GM12878 (cell line): Measurements from ENCODE around the gene CTSA. TPM values are rescaled to one million over a fixed set of nuclear protein-coding genes. Genes with fewer than 3 reads are reported as not detected.

ENCODE experiments used
- ATAC-seq: fragments of 200-7000 bp; cut with Tn5 transposase; 3 replicates; pipeline ENCODE4 v1.9.1; 2020; ENCODE audit warnings: mild to moderate bottlenecking, moderate library complexity
- BruUV-seq: library from RNA; stranded (reverse); fragments of 400-500 nt; replicated peaks from 2 replicates; lab custom pipeline; 2021; lab: Mats Ljungman, UMichigan
- CTCF ChIA-PET: fragments of 300-600 bp; sonication (Branson Sonifier 250); formaldehyde crosslinking; extraction: SDS; loops from one replicate; lab custom pipeline; 2021; ENCODE audit warnings: inconsistent platforms; lab: Yijun Ruan, JAX
- POLR2A ChIA-PET: fragments of 350-600 bp; formaldehyde crosslinking; extraction: SDS; loops from one replicate; lab custom pipeline; 2021; ENCODE audit warnings: inconsistent platforms; lab: Charles Lee
- RAD21 ChIA-PET: fragments of 300-600 bp; sonication (Branson Sonifier 250); formaldehyde crosslinking; loops from one replicate; lab custom pipeline; 2023; ENCODE audit warnings: antibody characterized with exemption; ENCODE audit not compliant: unreplicated experiment; lab: Charles Lee
- SMC1A ChIA-PET: fragments of 300-600 bp; sonication (Branson Sonifier 250); formaldehyde crosslinking; loops from one replicate; lab custom pipeline; 2023; ENCODE audit not compliant: unreplicated experiment, uncharacterized antibody; lab: Charles Lee
- DNase-seq: peaks from one replicate; pipeline ENCODE4 v3.0.0-alpha.2; 2011; ENCODE audit warnings: low read depth, low spot score
- FAIRE-seq: peaks from 3 replicates; lab custom pipeline; 2011; peaks lifted over from hg19 to GRCh38; lab: Jason Lieb, UNC
- H2AFZ ChIP-seq: 2 replicates; pipeline ENCODE4 v1.6.0; 2011; ENCODE audit warnings: low read depth, low read length, control low read depth; ENCODE audit not compliant: control insufficient read depth
- H3K27ac ChIP-seq: 2 replicates; pipeline ENCODE4 v1.5.1; 2011; ENCODE audit warnings: control low read depth; ENCODE audit not compliant: control insufficient read depth, insufficient read depth
- H3K27me3 ChIP-seq, 2 experiments: replicated peaks in 1 of 2; 2 replicates each; pipeline versions ENCODE4 v1.6.0 to v1.6.1; 2011; ENCODE audit warnings: low read length in 1 of 2; ENCODE audit not compliant: control insufficient read depth in 2 of 2, insufficient read depth in 2 of 2
- H3K36me3 ChIP-seq, 2 experiments: 2 replicates each; pipeline ENCODE4 v1.5.1; 2011; ENCODE audit warnings: low read length in 1 of 2; ENCODE audit not compliant: control insufficient read depth in 2 of 2, insufficient read depth in 2 of 2
- H3K4me1 ChIP-seq: 2 replicates; pipeline ENCODE4 v1.6.1; 2011; ENCODE audit warnings: mild to moderate bottlenecking, low read length, moderate library complexity, mixed read lengths; ENCODE audit not compliant: control insufficient read depth, insufficient read depth
- H3K4me2 ChIP-seq: 2 replicates; pipeline ENCODE4 v1.6.0; 2011; ENCODE audit warnings: control low read depth; ENCODE audit not compliant: control insufficient read depth, insufficient read depth
- H3K4me3 ChIP-seq: fragments of 200-600 bp; sonication (generic); 2 replicates; pipeline ENCODE4 v1.5.1; 2016
- H3K79me2 ChIP-seq: 2 replicates; pipeline ENCODE4 v1.6.0; 2011; ENCODE audit warnings: low read length; ENCODE audit not compliant: control insufficient read depth, insufficient read depth
- H3K9ac ChIP-seq: 2 replicates; pipeline ENCODE4 v1.8.0; 2011; ENCODE audit warnings: low read length, control low read depth, mixed read lengths; ENCODE audit not compliant: control insufficient read depth, insufficient read depth
- H3K9me3 ChIP-seq: replicated peaks from 3 replicates; pipeline ENCODE4 v1.5.1; 2011; ENCODE audit warnings: mild to moderate bottlenecking, low read length; ENCODE audit not compliant: control insufficient read depth, insufficient read depth
- H4K20me1 ChIP-seq: 2 replicates; pipeline ENCODE4 v1.6.0; 2011; ENCODE audit not compliant: control insufficient read depth, insufficient read depth
- BCLAF1 ChIP-seq: fragments of 450-650 bp; IDR thresholded peaks from 2 replicates; pipeline ENCODE4 v1.6.1; 2017; ENCODE audit warnings: antibody characterized with exemption, mild to moderate bottlenecking, moderate library complexity
- BMI1 ChIP-seq: fragments of 450-650 bp; IDR thresholded peaks from 2 replicates; pipeline ENCODE4 v1.6.1; 2016; ENCODE audit warnings: mild to moderate bottlenecking, moderate library complexity, borderline replicate concordance
- TCF12 ChIP-seq: IDR thresholded peaks from 2 replicates; pipeline ENCODE4 v1.6.1; 2011; ENCODE audit warnings: low read depth, mild to moderate bottlenecking, low read length
- WGBS: methylation state at CpG from one replicate; pipeline ENCODE4 v1.1.6; 2016; ENCODE audit warnings: low lambda C conversion rate; ENCODE audit not compliant: insufficient replicate concordance, insufficient coverage; ENCODE audit errors: missing lambda C conversion rate; 5-methylcytosine and 5-hydroxymethylcytosine counted together
- in situ Hi-C: fragments of 300-500 bp; cut with MboI; formaldehyde crosslinking; loops from 9 replicates; pipeline ENCODE4 v1.14.3; 2018; ENCODE audit warnings: mixed read lengths
- intact Hi-C: fragments of 100-400 bp; cut with micrococcal nuclease; formaldehyde crosslinking; loops from one replicate; pipeline ENCODE4 v1.14.2; 2022; ENCODE audit not compliant: unreplicated experiment
- polyA plus RNA-seq, 11 experiments: library from polyadenylated mRNA; depleted of rRNA in 4 of 11; unstranded in 6 of 11; stranded (reverse) in 5 of 11; fragments of >200 nt; fragmentation: Nextera tagmentation in 4 of 11; fragmentation: Illumina TruSeq in 1 of 11; extraction: Ambion mirVana in 4 of 11; extraction: Trizol in 1 of 11; gene quantifications; 1 replicate in 1 of 11; 2 replicates in 10 of 11; pipeline versions ENCODE4 v1.2.1 to v1.2.3, GENCODE V29; 2011 to 2016; ENCODE audit warnings: inconsistent platforms in 2 of 11, missing spikeins in 2 of 11, low read depth in 1 of 11
- total RNA-seq, 4 experiments: library from RNA; depleted of rRNA in 3 of 4; stranded (reverse); fragments of >200 nt in 3 of 4; fragmentation: Illumina TruSeq in 1 of 4; extraction: Trizol in 1 of 4; gene quantifications; 2 replicates each; pipeline versions ENCODE4 v1.2.1 to v1.2.3, GENCODE V29; 2013 to 2021

CTSA gene
- total and polyA plus RNA-seq, 10 of the 15 experiments (the other 5 are each of a cell fraction or from before 2014, with no cell fraction given) = 7.1 to 67.0 (median 36.2) TPM

- H3K9me3 ChIP-seq = no peaks in the 10 kb centered on the region
Measured at GRCh38 chr20:45919542-45920399, 28.6 kb downstream of the CTSA start.

GRCh38 chr20:45920462-45921336 is 29.6 kb downstream of the CTSA start:
- SMC1A ChIA-PET = no interaction called here
- no peaks in the 10 kb centered on the region for H4K20me1 ChIP-seq
- H3K9ac ChIP-seq = no peak overlapping the region
- no peak overlapping the region for H3K4me2 ChIP-seq
- CTCF ChIA-PET = interaction anchor here (1.3 to 3.0 kb wide), 2 partner anchors 14 to 49 kb away, joined by 3 to 12 read pairs; no protein-coding TSS in a partner anchor
- H3K9me3 ChIP-seq = no peaks in the 10 kb centered on the region
- whole genome bisulfite sequencing = 17% methylated on average over 9 of the region's 9 CpGs
- no peak overlapping the region for H3K27ac ChIP-seq
- no peaks in the 10 kb centered on the region for H3K4me1 ChIP-seq
- TF ChIP-seq BCLAF1 = no peak
- no peaks in the 10 kb centered on the region for H3K27me3 ChIP-seq
- intact Hi-C loops (no loop called here), in situ Hi-C loops (no loop called here)
- H3K36me3 ChIP-seq = no peaks in the 10 kb centered on the region
- H2AFZ ChIP-seq = no peak overlapping the region
- H3K79me2 ChIP-seq = no peaks in the 10 kb centered on the region
- no peak for DNase-seq
- ATAC-seq = no peak
- RAD21 ChIA-PET = no interaction called here
- POLR2A ChIA-PET = interaction anchor here (1.1 kb wide), 1 partner anchor 14 kb away, joined by 7 read pairs; the partner anchor contains the start of gene PCIF1
- H3K4me3 ChIP-seq = no peak overlapping the region
- no TSS peak for BruUV-seq
- FAIRE-seq = no peak

More at GRCh38 chr20:45919542-45920399, 28.6 kb downstream of the CTSA start:
- Histone ChIP-seq H4K20me1 (no peaks in the 10 kb centered on the region), H3K27ac (no peak overlapping the region), H3K4me2 (no peak overlapping the region), H3K9ac (no peak overlapping the region), H3K36me3 (no peaks in the 10 kb centered on the region), H2AFZ (no peak overlapping the region), H3K4me1 (no peaks in the 10 kb centered on the region), H3K4me3 (no peak overlapping the region), H3K79me2 (no peaks in the 10 kb centered on the region), H3K27me3 (no peaks in the 10 kb centered on the region)
- POLR2A ChIA-PET = interaction anchor here (1.1 kb wide), 3 partner anchors 8 to 25 kb away, joined by 3 to 7 read pairs (median 3); partner anchors contain the start of gene PCIF1
- SMC1A ChIA-PET = interaction anchor here (0.5 to 1.5 kb wide), 3 partner anchors 14 to 147 kb away, joined by 3 to 5 read pairs (median 3); no protein-coding TSS in a partner anchor
- TF ChIP-seq BMI1 = no peak
- TF ChIP-seq TCF12 = no peak
- CTCF ChIA-PET = interaction anchor here (0.6 to 3.0 kb wide), 5 partner anchors 8 to 120 kb away, joined by 3 to 12 read pairs (median 4); no protein-coding TSS in a partner anchor
- RAD21 ChIA-PET = no interaction called here
- ATAC-seq = no peak
- in situ Hi-C loops (no loop called here), intact Hi-C loops (no loop called here)
- 46% methylated on average over 9 of the region's 11 CpGs for WGBS
- BruUV-seq = no TSS peak
- no peak for FAIRE-seq
- no peak for DNase-seq
